ENCODE measurements around the gene KIAA0930. TPM values are rescaled to one million over a fixed set of nuclear protein-coding genes. Genes with fewer than 3 reads are reported as not detected.
A peak's percentile ranks its signal among the peaks of the same experiment; 100 is the strongest.
"Not testable (repeated sequence)": the region's sequence is repeated elsewhere in the genome, so short reads cannot be mapped to it uniquely, and the experiment has no call there.

Gene KIAA0930
- total RNA-seq, 1 donor, result 43.4 TPM

- no peak for TF ChIP-seq CTCF (IDR thresholded peaks at IDR 0.05; ENCODE audit: extremely low read depth, low read depth, low read length)
- H3K27me3 ChIP-seq (ENCODE audit: insufficient read depth, low read length), result no peaks in the 10 kb centered on the region
- no peaks in the 10 kb centered on the region for H3K79me2 ChIP-seq (ENCODE audit: insufficient read depth, low read length)
- H3K4me2 ChIP-seq (ENCODE audit: insufficient read depth, low read length), result no peak overlapping the region
- H3K27ac ChIP-seq (ENCODE audit: low read depth, low read length), result no peak overlapping the region
- H2AFZ ChIP-seq (ENCODE audit: low read length), result no peak overlapping the region
- H3K9me3 ChIP-seq (ENCODE audit: low read depth, low read length), result no peaks in the 10 kb centered on the region
- peaks cover 14% of the 10 kb centered on the region for H3K36me3 ChIP-seq (ENCODE audit: insufficient read depth, low read length)
- H4K20me1 ChIP-seq (ENCODE audit: insufficient read depth, low read length), result peaks cover 9% of the 10 kb centered on the region
- DNase-seq (ENCODE audit: insufficient read length, low spot score, missing footprints), result no peak
- no peak overlapping the region for H3K4me3 ChIP-seq (ENCODE audit: insufficient read depth, low read length)
- H3K4me1 ChIP-seq (ENCODE audit: insufficient read depth, low read length), result peaks cover 2% of the 10 kb centered on the region
Measured at GRCh38 chr22:45195616-45196015, 45.1 kb downstream of the KIAA0930 start.

GRCh38 chr22:45194686-45195085, 46.0 kb downstream of the KIAA0930 start:
- Histone ChIP-seq H3K4me3 (ENCODE audit: insufficient read depth, low read length) (no peak overlapping the region), H4K20me1 (ENCODE audit: insufficient read depth, low read length) (peaks cover 2% of the 10 kb centered on the region), H3K27ac (ENCODE audit: low read depth, low read length) (no peak overlapping the region), H3K9me3 (ENCODE audit: low read depth, low read length) (no peaks in the 10 kb centered on the region), H3K27me3 (ENCODE audit: insufficient read depth, low read length) (no peaks in the 10 kb centered on the region), H2AFZ (ENCODE audit: low read length) (no peak overlapping the region), H3K4me1 (ENCODE audit: insufficient read depth, low read length) (no peaks in the 10 kb centered on the region), H3K4me2 (ENCODE audit: insufficient read depth, low read length) (no peak overlapping the region), H3K36me3 (ENCODE audit: insufficient read depth, low read length) (peaks cover 14% of the 10 kb centered on the region), H3K79me2 (ENCODE audit: insufficient read depth, low read length) (no peaks in the 10 kb centered on the region)
- TF ChIP-seq CTCF (IDR thresholded peaks at IDR 0.05; ENCODE audit: extremely low read depth, low read depth, low read length), result no peak
- no peak for DNase-seq (ENCODE audit: insufficient read length, low spot score, missing footprints)

- no peak overlapping the region for H3K4me3 ChIP-seq (ENCODE audit: insufficient read depth, low read length)
- TF ChIP-seq CTCF (IDR thresholded peaks at IDR 0.05; ENCODE audit: extremely low read depth, low read depth, low read length), result no peak
- H3K79me2 ChIP-seq (ENCODE audit: insufficient read depth, low read length), result no peaks in the 10 kb centered on the region
- H4K20me1 ChIP-seq (ENCODE audit: insufficient read depth, low read length), result peaks cover 2% of the 10 kb centered on the region
- no peaks in the 10 kb centered on the region for H3K27me3 ChIP-seq (ENCODE audit: insufficient read depth, low read length)
- peak; percentile 74 for DNase-seq (ENCODE audit: insufficient read length, low spot score, missing footprints)
- no peak overlapping the region for H3K27ac ChIP-seq (ENCODE audit: low read depth, low read length)
- H3K36me3 ChIP-seq (ENCODE audit: insufficient read depth, low read length), result peaks cover 9% of the 10 kb centered on the region
- no peaks in the 10 kb centered on the region for H3K4me1 ChIP-seq (ENCODE audit: insufficient read depth, low read length)
- H3K9me3 ChIP-seq (ENCODE audit: low read depth, low read length), result no peaks in the 10 kb centered on the region
- no peak overlapping the region for H2AFZ ChIP-seq (ENCODE audit: low read length)
- H3K4me2 ChIP-seq (ENCODE audit: insufficient read depth, low read length), result no peak overlapping the region
Measured at GRCh38 chr22:45192701-45193187, 48.0 kb downstream of the KIAA0930 start.

GRCh38 chr22:45191746-45192145, 48.9 kb downstream of the KIAA0930 start:
- H3K4me2 ChIP-seq (ENCODE audit: insufficient read depth, low read length); H3K27ac ChIP-seq (ENCODE audit: low read depth, low read length); H4K20me1 ChIP-seq (ENCODE audit: insufficient read depth, low read length); H3K9me3 ChIP-seq (ENCODE audit: low read depth, low read length); H3K79me2 ChIP-seq (ENCODE audit: insufficient read depth, low read length); H3K36me3 ChIP-seq (ENCODE audit: insufficient read depth, low read length); H3K27me3 ChIP-seq (ENCODE audit: insufficient read depth, low read length); H3K4me1 ChIP-seq (ENCODE audit: insufficient read depth, low read length); H2AFZ ChIP-seq (ENCODE audit: low read length); DNase-seq (ENCODE audit: insufficient read length, low spot score, missing footprints); H3K4me3 ChIP-seq (ENCODE audit: insufficient read depth, low read length): not testable (repeated sequence)

Measured in osteoblast (primary cell).